Fibroblast of skin of back (primary cell): Measurements from ENCODE around the gene QRFP.

Experiments
- DNase-seq: peaks from one replicate; pipeline ENCODE4 v3.0.0-alpha.2; 2013

The QRFP gene

GRCh38 chr9:130847306-130848217, 49.0 kb downstream of the QRFP start:
- DNase-seq = peak; percentile 100

GRCh38 chr9:130846487-130847305, 49.9 kb downstream of the QRFP start:
- peak; percentile 94 for DNase-seq

GRCh38 chr9:130845901-130846481, 50.6 kb downstream of the QRFP start:
- DNase-seq = peak; percentile 93

- no peak for DNase-seq
Measured at GRCh38 chr9:130845254-130845653, 51.4 kb downstream of the QRFP start.

- no peak for DNase-seq
Measured at GRCh38 chr9:130844044-130844451, 52.6 kb downstream of the QRFP start.

- DNase-seq = no peak
Measured at GRCh38 chr9:130843049-130843908, 53.3 kb downstream of the QRFP start.
